Measurements from ENCODE around the gene CHCHD2.
"Not testable (repeated sequence)": the region's sequence is repeated elsewhere in the genome, so short reads cannot be mapped to it uniquely, and the experiment has no call there.

CHCHD2 gene, protein sequence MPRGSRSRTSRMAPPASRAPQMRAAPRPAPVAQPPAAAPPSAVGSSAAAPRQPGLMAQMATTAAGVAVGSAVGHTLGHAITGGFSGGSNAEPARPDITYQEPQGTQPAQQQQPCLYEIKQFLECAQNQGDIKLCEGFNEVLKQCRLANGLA

DNA sequence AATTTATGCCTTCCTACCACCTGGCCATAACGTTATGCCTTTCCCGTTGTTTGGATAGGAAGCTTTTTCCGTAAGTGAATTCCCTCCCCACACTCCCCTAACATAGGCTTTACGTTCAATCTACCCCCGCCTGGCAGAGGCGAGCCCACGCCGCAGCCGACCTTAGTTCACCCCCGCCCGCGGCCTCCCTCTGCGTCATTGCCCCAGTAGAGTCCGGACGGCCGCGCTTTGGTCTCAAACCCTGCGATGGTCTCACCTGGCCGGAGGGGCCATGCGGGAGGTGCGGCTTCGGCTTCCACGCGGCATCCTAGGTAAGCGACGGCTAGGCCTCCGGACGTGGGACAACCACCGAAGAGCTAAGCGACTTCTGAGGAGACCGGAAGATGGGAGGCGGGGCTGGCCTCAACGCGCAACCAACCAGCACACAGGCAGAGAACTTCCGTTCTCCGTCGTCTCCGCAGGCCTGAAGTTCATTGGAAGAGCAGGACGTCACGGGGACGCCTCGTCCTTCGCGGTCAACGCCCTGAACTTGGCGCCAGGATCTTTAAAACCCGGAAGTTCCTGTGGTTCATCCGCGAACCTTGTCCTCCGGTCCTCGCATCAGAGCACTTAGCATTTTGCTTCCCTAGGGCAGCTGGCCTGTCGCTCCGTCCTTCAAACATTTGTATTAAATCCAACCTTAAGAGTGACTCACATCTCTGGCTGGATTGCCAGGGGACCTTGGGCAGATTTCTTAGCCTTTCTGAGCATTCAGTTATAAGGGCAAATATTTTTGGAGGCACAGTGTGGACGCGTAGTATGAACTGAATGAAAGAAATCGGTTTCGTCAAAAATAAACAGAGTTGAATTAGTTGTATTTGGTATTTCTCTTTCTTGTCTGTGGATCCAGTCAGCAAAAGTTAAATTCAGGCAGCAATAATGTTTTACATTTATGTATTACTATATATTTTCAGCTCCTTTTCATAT lies at the start of gene CHCHD2:
TSS of gene CHCHD2 (minus strand) at position 369 of the 966 bp plus-strand sequence. CDS start at position 306, 63 bp downstream.
- DNase-seq (ENCODE audit: extremely low read depth, insufficient read length) = peak; percentile 94
- TF ChIP-seq, protein P1, sequence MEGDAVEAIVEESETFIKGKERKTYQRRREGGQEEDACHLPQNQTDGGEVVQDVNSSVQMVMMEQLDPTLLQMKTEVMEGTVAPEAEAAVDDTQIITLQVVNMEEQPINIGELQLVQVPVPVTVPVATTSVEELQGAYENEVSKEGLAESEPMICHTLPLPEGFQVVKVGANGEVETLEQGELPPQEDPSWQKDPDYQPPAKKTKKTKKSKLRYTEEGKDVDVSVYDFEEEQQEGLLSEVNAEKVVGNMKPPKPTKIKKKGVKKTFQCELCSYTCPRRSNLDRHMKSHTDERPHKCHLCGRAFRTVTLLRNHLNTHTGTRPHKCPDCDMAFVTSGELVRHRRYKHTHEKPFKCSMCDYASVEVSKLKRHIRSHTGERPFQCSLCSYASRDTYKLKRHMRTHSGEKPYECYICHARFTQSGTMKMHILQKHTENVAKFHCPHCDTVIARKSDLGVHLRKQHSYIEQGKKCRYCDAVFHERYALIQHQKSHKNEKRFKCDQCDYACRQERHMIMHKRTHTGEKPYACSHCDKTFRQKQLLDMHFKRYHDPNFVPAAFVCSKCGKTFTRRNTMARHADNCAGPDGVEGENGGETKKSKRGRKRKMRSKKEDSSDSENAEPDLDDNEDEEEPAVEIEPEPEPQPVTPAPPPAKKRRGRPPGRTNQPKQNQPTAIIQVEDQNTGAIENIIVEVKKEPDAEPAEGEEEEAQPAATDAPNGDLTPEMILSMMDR (IDR thresholded peaks at IDR 0.05; ENCODE audit: insufficient read depth, low read length, poor library complexity, severe bottlenecking) = no peak

DNA sequence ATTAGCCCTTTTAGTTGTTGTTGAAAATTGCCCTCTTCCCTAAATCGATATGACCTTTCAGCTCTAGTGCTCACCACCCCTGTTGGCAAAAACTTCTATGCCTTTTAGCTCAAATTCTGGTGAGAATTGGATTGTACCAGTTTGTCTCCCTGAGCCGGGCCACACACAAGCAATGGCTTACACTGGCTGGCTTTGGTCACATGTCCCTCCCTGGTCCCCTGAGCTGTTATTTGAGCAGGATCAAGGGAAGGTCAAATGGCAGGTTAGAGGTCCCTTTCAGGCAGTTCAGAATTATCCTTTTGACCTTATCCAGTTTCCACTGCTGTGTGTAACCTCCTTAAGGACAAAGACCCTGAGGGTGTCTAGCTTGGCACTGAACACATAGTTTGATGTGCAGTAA lies 24.8 kb upstream of the CHCHD2 start:
- not testable (repeated sequence) for DNase-seq (ENCODE audit: extremely low read depth, insufficient read length); H3K36me3 ChIP-seq (ENCODE audit: control insufficient read depth, insufficient read depth, low read length); H3K4me3 ChIP-seq (replicated peaks; ENCODE audit: low read depth, low read length); H3K27me3 ChIP-seq (replicated peaks; ENCODE audit: control insufficient read depth, insufficient read depth, low read length)

More for the DNA sequence above, at the start of gene CHCHD2:
- H3K27me3 ChIP-seq (replicated peaks; ENCODE audit: control insufficient read depth, insufficient read depth, low read length) = no peaks in the 10 kb centered on the region
- H3K36me3 ChIP-seq (ENCODE audit: control insufficient read depth, insufficient read depth, low read length) = peaks cover 7% of the 10 kb centered on the region
- peak within 1 kb of the TSS; percentile 98 for H3K4me3 ChIP-seq (replicated peaks; ENCODE audit: low read depth, low read length)

DNA sequence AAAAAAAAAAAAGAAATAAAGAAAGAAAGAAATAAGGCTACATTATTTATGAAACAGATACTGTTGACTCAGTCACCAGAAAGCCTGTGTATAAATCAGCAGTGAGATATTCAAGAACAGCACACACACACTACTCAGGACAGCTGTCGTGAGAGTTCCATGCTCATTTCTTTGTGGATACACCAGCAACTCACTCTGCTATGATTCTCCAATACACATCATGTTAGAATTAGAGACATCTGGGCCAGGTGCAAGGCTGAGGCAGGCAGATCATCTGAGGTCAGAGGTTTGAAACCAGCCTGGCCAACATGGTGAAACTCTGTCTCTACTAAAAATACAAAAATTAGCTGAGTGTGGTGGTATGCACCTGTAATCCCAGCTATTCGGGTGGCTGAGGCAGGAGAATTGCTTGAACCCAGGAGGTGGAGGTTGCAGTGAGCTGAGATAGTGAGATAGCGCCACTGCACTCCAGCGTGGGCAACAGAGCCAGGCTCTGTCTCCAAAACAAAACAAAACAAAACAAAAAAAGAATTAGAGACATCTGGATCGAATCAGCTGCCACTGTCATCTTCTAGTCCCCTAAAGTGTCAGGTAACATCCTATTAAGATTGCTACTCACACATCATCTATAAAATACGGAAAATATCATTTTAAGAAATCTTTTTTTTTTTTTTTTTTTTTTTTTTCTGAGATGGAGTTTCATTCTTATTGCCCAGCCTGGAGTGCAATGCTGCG lies 21.1 kb upstream of the CHCHD2 start:
- no peaks in the 10 kb centered on the region; the same call in 1 of the 2 replicates for H3K27me3 ChIP-seq (replicated peaks; ENCODE audit: control insufficient read depth, insufficient read depth, low read length)
- TF ChIP-seq, protein P1 (IDR thresholded peaks at IDR 0.05; ENCODE audit: insufficient read depth, low read length, poor library complexity, severe bottlenecking) = no peak
- no peak for DNase-seq (ENCODE audit: extremely low read depth, insufficient read length)
- no peak overlapping the region for H3K4me3 ChIP-seq (replicated peaks; ENCODE audit: low read depth, low read length)
- no peaks in the 10 kb centered on the region for H3K36me3 ChIP-seq (ENCODE audit: control insufficient read depth, insufficient read depth, low read length)

DNA sequence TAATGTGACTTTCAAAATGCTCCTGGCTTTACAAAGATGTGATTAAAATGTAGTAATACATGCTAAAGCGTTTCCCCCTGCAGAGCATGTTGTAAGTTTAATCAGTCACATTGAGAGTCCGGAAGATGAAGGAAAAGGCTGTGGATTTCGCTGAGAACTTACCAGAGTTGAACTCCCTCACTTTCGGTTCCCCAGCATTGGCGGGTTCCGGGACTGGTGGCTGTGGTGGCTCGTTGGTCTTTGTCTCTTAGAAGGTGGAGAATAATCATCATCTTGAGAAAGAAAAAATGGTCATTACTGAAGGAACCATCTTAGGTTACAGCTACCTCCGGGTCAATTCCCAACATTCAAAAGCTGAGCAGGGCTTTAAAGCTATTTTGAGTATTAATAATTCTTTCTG lies 19.6 kb upstream of the CHCHD2 start:
- TF ChIP-seq, protein P1 (IDR thresholded peaks at IDR 0.05; ENCODE audit: insufficient read depth, low read length, poor library complexity, severe bottlenecking) = no peak

DNA sequence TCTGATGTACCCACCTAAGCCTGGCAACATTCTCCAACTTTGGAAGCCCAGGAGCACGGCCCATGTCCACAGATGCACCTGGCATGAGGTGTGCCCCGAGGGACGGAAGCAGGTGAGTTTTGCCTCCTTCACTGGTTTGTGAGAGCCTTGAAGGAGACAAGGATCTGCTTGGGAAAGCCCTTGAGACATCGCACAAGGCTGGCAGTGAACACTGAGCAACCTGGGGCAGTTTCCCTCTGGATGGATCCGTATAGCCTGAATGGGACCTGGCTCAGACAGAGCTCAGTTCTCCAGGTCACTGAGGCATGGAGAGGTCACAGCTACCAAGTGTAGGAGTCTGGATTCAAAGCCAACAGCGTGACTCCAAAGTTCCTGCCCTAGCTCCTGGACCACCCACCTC lies 18.7 kb upstream of the CHCHD2 start:
- DNase-seq (ENCODE audit: extremely low read depth, insufficient read length) = no peak
- Histone ChIP-seq H3K36me3 (ENCODE audit: control insufficient read depth, insufficient read depth, low read length) (no peaks in the 10 kb centered on the region), H3K27me3 (replicated peaks; ENCODE audit: control insufficient read depth, insufficient read depth, low read length) (no peaks in the 10 kb centered on the region; the same call in 1 of the 2 replicates), H3K4me3 (replicated peaks; ENCODE audit: low read depth, low read length) (no peak overlapping the region)
- TF ChIP-seq, protein P1 (IDR thresholded peaks at IDR 0.05; ENCODE audit: insufficient read depth, low read length, poor library complexity, severe bottlenecking) = no peak

More for the DNA sequence above, 19.6 kb upstream of the CHCHD2 start:
- H3K4me3 ChIP-seq (replicated peaks; ENCODE audit: low read depth, low read length) = no peak overlapping the region
- DNase-seq (ENCODE audit: extremely low read depth, insufficient read length) = no peak
- no peaks in the 10 kb centered on the region for H3K36me3 ChIP-seq (ENCODE audit: control insufficient read depth, insufficient read depth, low read length)
- H3K27me3 ChIP-seq (replicated peaks; ENCODE audit: control insufficient read depth, insufficient read depth, low read length) = no peaks in the 10 kb centered on the region; the same call in 1 of the 2 replicates
